ENCODE measurements around the gene CCT7.

CCT7 gene

DNA sequence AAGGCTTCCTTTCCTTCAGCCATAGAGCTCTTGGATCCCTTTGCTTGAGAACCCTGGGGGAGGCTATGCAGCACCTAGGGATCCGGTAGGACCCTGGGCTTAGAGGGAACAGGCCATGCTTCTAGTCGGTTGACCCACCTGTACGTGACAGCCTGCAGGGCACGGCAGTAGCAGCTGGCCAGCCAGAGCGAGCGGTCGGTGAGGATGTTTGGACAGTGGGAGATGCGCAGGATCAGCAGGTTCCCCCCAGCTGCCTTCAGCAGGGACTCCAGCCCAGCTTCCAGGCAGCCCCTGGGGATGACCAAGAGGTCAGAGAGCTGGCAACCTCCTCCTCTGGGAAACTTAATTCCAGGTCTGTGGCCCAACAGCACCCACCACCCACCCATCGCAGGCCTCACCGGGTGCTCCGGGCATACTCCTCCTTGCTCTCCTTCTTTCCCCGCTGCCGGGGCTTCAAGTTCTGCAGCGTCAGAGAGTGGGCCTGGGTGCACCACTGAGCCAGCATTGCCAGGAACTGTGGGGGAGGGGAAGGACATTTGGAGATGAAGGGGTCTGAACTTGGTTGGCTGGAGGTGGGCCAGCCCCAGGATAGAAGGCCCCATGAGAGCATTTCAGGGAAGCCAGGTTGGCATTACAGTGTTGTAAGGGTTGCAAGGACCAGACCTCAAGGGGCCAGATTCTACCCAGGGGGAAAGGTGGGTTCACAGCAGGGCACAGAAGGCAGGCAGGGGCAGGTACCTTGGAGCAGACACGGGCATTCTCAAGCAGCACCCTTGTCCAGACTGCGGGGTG lies 29.6 kb downstream of the CCT7 start:
- Histone ChIP-seq H3K9me3 (ENCODE audit: insufficient read depth, low read length) (no peaks in the 10 kb centered on the region), H3K9ac (ENCODE audit: low read length) (no peak overlapping the region), H2AFZ (ENCODE audit: low read depth, low read length, severe bottlenecking) (no peak overlapping the region), H3K4me3 (ENCODE audit: insufficient read depth, low read length, poor library complexity, severe bottlenecking) (no peak overlapping the region), H3K4me2 (ENCODE audit: low read depth, low read length, poor library complexity, severe bottlenecking) (no peak overlapping the region), H4K20me1 (ENCODE audit: low read depth, low read length) (no peaks in the 10 kb centered on the region; the same call in 1 of the 2 replicates), H3K79me2 (ENCODE audit: insufficient read depth, low read length) (peaks cover 17% of the 10 kb centered on the region; the same call in 1 of the 2 replicates), H3K27ac (ENCODE audit: low read depth, low read length) (no peak overlapping the region), H3K36me3 (ENCODE audit: low read length) (no peaks in the 10 kb centered on the region), H3K27me3 (ENCODE audit: low read length) (no peaks in the 10 kb centered on the region), H3K9me2 (replicated peaks; ENCODE audit: insufficient read depth, low read length) (no peaks in the 10 kb centered on the region), H3F3A (ENCODE audit: insufficient read depth) (no peaks in the 10 kb centered on the region)
- TF ChIP-seq EZH2phosphoT487 (conservative IDR thresholded peaks at IDR 0.05; ENCODE audit: low read length), result no peak
- TF ChIP-seq, protein P1, sequence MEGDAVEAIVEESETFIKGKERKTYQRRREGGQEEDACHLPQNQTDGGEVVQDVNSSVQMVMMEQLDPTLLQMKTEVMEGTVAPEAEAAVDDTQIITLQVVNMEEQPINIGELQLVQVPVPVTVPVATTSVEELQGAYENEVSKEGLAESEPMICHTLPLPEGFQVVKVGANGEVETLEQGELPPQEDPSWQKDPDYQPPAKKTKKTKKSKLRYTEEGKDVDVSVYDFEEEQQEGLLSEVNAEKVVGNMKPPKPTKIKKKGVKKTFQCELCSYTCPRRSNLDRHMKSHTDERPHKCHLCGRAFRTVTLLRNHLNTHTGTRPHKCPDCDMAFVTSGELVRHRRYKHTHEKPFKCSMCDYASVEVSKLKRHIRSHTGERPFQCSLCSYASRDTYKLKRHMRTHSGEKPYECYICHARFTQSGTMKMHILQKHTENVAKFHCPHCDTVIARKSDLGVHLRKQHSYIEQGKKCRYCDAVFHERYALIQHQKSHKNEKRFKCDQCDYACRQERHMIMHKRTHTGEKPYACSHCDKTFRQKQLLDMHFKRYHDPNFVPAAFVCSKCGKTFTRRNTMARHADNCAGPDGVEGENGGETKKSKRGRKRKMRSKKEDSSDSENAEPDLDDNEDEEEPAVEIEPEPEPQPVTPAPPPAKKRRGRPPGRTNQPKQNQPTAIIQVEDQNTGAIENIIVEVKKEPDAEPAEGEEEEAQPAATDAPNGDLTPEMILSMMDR (IDR thresholded peaks at IDR 0.05; ENCODE audit: insufficient read depth, low read length, poor library complexity, severe bottlenecking), result no peak

DNA sequence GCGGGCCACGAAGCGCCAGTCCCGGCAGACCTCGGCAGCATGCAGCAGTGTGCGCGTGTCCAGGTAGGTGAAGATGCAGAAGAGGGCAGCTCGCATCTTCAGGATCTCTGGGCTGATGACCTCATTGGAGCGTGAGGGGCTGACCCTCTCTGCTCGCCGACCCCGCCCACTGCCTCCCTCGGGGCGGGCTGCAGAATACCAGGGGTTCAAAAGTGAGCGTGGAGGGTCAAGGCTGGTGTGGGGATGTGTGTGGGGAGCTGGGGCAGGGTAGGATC lies 30.2 kb downstream of the CCT7 start:
- Histone ChIP-seq H3K9me2 (replicated peaks; ENCODE audit: insufficient read depth, low read length) (no peaks in the 10 kb centered on the region), H3K36me3 (ENCODE audit: low read length) (no peaks in the 10 kb centered on the region)
- TF ChIP-seq, protein P1 (IDR thresholded peaks at IDR 0.05; ENCODE audit: insufficient read depth, low read length, poor library complexity, severe bottlenecking), result no peak
- no peak for TF ChIP-seq EZH2phosphoT487 (conservative IDR thresholded peaks at IDR 0.05; ENCODE audit: low read length)

DNA sequence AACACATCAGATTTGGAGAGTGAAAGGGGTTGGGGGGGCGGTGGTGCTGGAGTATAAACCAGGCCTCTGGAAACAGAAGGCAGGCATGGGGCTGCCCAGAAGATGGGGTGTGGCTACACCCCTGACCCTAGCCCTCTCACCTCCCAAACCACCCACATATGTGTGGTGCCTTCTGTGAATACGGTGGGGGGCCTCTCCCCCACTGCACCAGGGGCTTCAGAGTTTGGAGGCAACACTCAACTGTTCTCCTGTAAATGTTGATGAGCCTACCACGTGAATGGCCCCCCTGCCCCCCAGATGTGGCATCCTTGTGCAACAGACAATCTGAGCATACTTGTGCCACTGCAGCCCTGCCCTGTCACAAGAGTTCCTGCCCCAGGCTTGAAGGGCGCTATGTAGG lies 30.7 kb downstream of the CCT7 start:
- Histone ChIP-seq H3F3A (ENCODE audit: insufficient read depth) (no peaks in the 10 kb centered on the region), H3K9ac (ENCODE audit: low read length) (no peak overlapping the region), H3K4me3 (ENCODE audit: insufficient read depth, low read length, poor library complexity, severe bottlenecking) (no peak overlapping the region), H3K27me3 (ENCODE audit: low read length) (no peaks in the 10 kb centered on the region), H2AFZ (ENCODE audit: low read depth, low read length, severe bottlenecking) (no peak overlapping the region), H4K20me1 (ENCODE audit: low read depth, low read length) (no peaks in the 10 kb centered on the region; the same call in 1 of the 2 replicates), H3K79me2 (ENCODE audit: insufficient read depth, low read length) (peaks cover 20% of the 10 kb centered on the region; the same call in 1 of the 2 replicates), H3K9me2 (replicated peaks; ENCODE audit: insufficient read depth, low read length) (no peaks in the 10 kb centered on the region), H3K9me3 (ENCODE audit: insufficient read depth, low read length) (no peaks in the 10 kb centered on the region), H3K27ac (ENCODE audit: low read depth, low read length) (no peak overlapping the region), H3K36me3 (ENCODE audit: low read length) (no peaks in the 10 kb centered on the region), H3K4me2 (ENCODE audit: low read depth, low read length, poor library complexity, severe bottlenecking) (no peak overlapping the region)
- no peak for TF ChIP-seq EZH2phosphoT487 (conservative IDR thresholded peaks at IDR 0.05; ENCODE audit: low read length)
- TF ChIP-seq, protein P1 (IDR thresholded peaks at IDR 0.05; ENCODE audit: insufficient read depth, low read length, poor library complexity, severe bottlenecking), result no peak

More for the DNA sequence above, 30.2 kb downstream of the CCT7 start:
- Histone ChIP-seq H3K27ac (ENCODE audit: low read depth, low read length) (no peak overlapping the region), H3K4me2 (ENCODE audit: low read depth, low read length, poor library complexity, severe bottlenecking) (no peak overlapping the region), H3K79me2 (ENCODE audit: insufficient read depth, low read length) (peaks cover 17% of the 10 kb centered on the region; the same call in 1 of the 2 replicates), H3K9me3 (ENCODE audit: insufficient read depth, low read length) (no peaks in the 10 kb centered on the region), H4K20me1 (ENCODE audit: low read depth, low read length) (no peaks in the 10 kb centered on the region; the same call in 1 of the 2 replicates), H2AFZ (ENCODE audit: low read depth, low read length, severe bottlenecking) (no peak overlapping the region), H3K4me3 (ENCODE audit: insufficient read depth, low read length, poor library complexity, severe bottlenecking) (no peak overlapping the region), H3K9ac (ENCODE audit: low read length) (no peak overlapping the region), H3K27me3 (ENCODE audit: low read length) (no peaks in the 10 kb centered on the region), H3F3A (ENCODE audit: insufficient read depth) (no peaks in the 10 kb centered on the region)

All from SU-DHL-6 (cell line).